H1 (cell line): Measurements from ENCODE around the gene UBE2O. TPM values are rescaled to one million over a fixed set of nuclear protein-coding genes. Genes with fewer than 3 reads are reported as not detected.

Source experiments
- EP300 ChIP-seq, 2 experiments: IDR thresholded peaks; 1 replicate in 1 of 2; 2 replicates in 1 of 2; pipeline ENCODE4 v1.6.1; 2011 to 2012; ENCODE audit warnings: low read depth in 2 of 2, low read length in 2 of 2, mild to moderate bottlenecking in 2 of 2, borderline replicate concordance in 1 of 2, inconsistent platforms in 1 of 2, moderate library complexity in 1 of 2
- polyA plus RNA-seq, 7 experiments: library from polyadenylated mRNA; depleted of rRNA in 3 of 7; stranded (reverse) in 5 of 7; unstranded in 2 of 7; fragments of >200 nt in 5 of 7; fragments of 200-250 nt in 2 of 7; gene quantifications; 1 replicate in 5 of 7; 2 replicates in 1 of 7; 4 replicates in 1 of 7; pipeline versions ENCODE4 v1.2.1 to v1.2.3, GENCODE V29; 2011 to 2013; ENCODE audit warnings: missing spikeins in 2 of 7, mixed read lengths in 2 of 7
- total RNA-seq: library from RNA; stranded (reverse); fragmentation: NEBNext Ultra II Directional; extraction: Animal tissue kit (Norgen Biotek cat#: 25700); gene quantifications from 2 replicates; pipeline ENCODE4 v1.2.1, GENCODE V29; 2021

UBE2O gene
- total and polyA plus RNA-seq, 2 of the 8 experiments (the other 6 are each of a cell fraction or from before 2014, with no cell fraction given) = 24.4 to 63.0 TPM

- no peak for TF ChIP-seq EP300 (IDR thresholded peaks at IDR 0.05; ENCODE audit: borderline replicate concordance in 1 of 2, low read depth in 2 of 2, low read length in 2 of 2)
Measured at GRCh38 chr17:76345377-76345974, 107.5 kb downstream of the UBE2O start (continued).
